Measurements from ENCODE around the gene EXOSC10. TPM values are rescaled to one million over a fixed set of nuclear protein-coding genes. Genes with fewer than 3 reads are reported as not detected.

Gene EXOSC10
- total and polyA plus RNA-seq, 2 experiments from 2014 or later: 52.3 to 69.3 TPM

GRCh38 chr1:11071463-11072215, 28.0 kb downstream of the EXOSC10 start:
- Histone ChIP-seq H3K27ac (no peak overlapping the region), H3K4me3 (no peak overlapping the region), H3K36me3 (peaks cover 67% of the 10 kb centered on the region), H3K4me1 (ENCODE audit: low read depth) (no peaks in the 10 kb centered on the region), H3K27me3 (no peaks in the 10 kb centered on the region), H3K9me3 (ENCODE audit: low read depth) (no peaks in the 10 kb centered on the region)
- no peak for TF ChIP-seq CTCF (IDR thresholded peaks at IDR 0.05; ENCODE audit: low read depth, low read length)
- DNase-seq (ENCODE audit: low read depth in 1 of 2, low spot score in 1 of 2): no peak

- no peak for TF ChIP-seq CTCF (IDR thresholded peaks at IDR 0.05; ENCODE audit: low read depth, low read length)
Measured at GRCh38 chr1:11070876-11071275, 28.8 kb downstream of the EXOSC10 start.

GRCh38 chr1:11068600-11069473, 30.8 kb downstream of the EXOSC10 start:
- Histone ChIP-seq H3K27ac (no peak overlapping the region), H3K9me3 (ENCODE audit: low read depth) (no peaks in the 10 kb centered on the region), H3K36me3 (peaks cover 53% of the 10 kb centered on the region), H3K4me1 (ENCODE audit: low read depth) (no peaks in the 10 kb centered on the region), H3K27me3 (no peaks in the 10 kb centered on the region), H3K4me3 (no peak overlapping the region)
- no peak for TF ChIP-seq CTCF (IDR thresholded peaks at IDR 0.05; ENCODE audit: low read depth, low read length)
- no peak for DNase-seq (ENCODE audit: low read depth in 1 of 2, low spot score in 1 of 2)

More at GRCh38 chr1:11070876-11071275, 28.8 kb downstream of the EXOSC10 start:
- H3K4me1 ChIP-seq (ENCODE audit: low read depth): no peaks in the 10 kb centered on the region
- no peak for DNase-seq (ENCODE audit: low read depth in 1 of 2, low spot score in 1 of 2)
- H3K27ac ChIP-seq: no peak overlapping the region
- no peak overlapping the region for H3K4me3 ChIP-seq
- peaks cover 63% of the 10 kb centered on the region for H3K36me3 ChIP-seq
- H3K9me3 ChIP-seq (ENCODE audit: low read depth): no peaks in the 10 kb centered on the region
- H3K27me3 ChIP-seq: no peaks in the 10 kb centered on the region

- H3K27ac ChIP-seq: no peak overlapping the region
- no peaks in the 10 kb centered on the region for H3K9me3 ChIP-seq (ENCODE audit: low read depth)
- no peaks in the 10 kb centered on the region for H3K27me3 ChIP-seq
- H3K36me3 ChIP-seq: peaks cover 49% of the 10 kb centered on the region
- no peaks in the 10 kb centered on the region for H3K4me1 ChIP-seq (ENCODE audit: low read depth)
- no peak for DNase-seq (ENCODE audit: low read depth in 1 of 2, low spot score in 1 of 2)
- no peak overlapping the region for H3K4me3 ChIP-seq
- no peak for TF ChIP-seq CTCF (IDR thresholded peaks at IDR 0.05; ENCODE audit: low read depth, low read length)
Measured at GRCh38 chr1:11067716-11068599, 31.7 kb downstream of the EXOSC10 start.

- no peaks in the 10 kb centered on the region for H3K9me3 ChIP-seq (ENCODE audit: low read depth)
- H3K36me3 ChIP-seq: peaks cover 37% of the 10 kb centered on the region
- H3K4me1 ChIP-seq (ENCODE audit: low read depth): no peaks in the 10 kb centered on the region
- DNase-seq (ENCODE audit: low read depth in 1 of 2, low spot score in 1 of 2): no peak
- no peak overlapping the region for H3K4me3 ChIP-seq
- TF ChIP-seq CTCF (IDR thresholded peaks at IDR 0.05; ENCODE audit: low read depth, low read length): no peak
- no peaks in the 10 kb centered on the region for H3K27me3 ChIP-seq
- no peak overlapping the region for H3K27ac ChIP-seq
Measured at GRCh38 chr1:11065796-11066195, 33.9 kb downstream of the EXOSC10 start.
